B cell (primary cell): ENCODE results near the gene SPACA5. TPM values are rescaled to one million over a fixed set of nuclear protein-coding genes. Genes with fewer than 3 reads are reported as not detected.
"Not testable (repeated sequence)": the region's sequence is repeated elsewhere in the genome, so short reads cannot be mapped to it uniquely, and the experiment has no call there.

Experiments used
- ATAC-seq: fragments of 200-7000 bp; cut with Tn5 transposase; one replicate; pipeline ENCODE4 v1.10.0; 2021; ENCODE audit warnings: low read depth, mild to moderate bottlenecking, moderate number of reproducible peaks, moderate library complexity
- CTCF ChIA-PET: fragments of 350-600 bp; sonication (Branson Sonifier 250); formaldehyde crosslinking; loops from one replicate; lab custom pipeline; 2021; ENCODE audit warnings: antibody characterized with exemption, inconsistent platforms; lab: Charles Lee
- POLR2A ChIA-PET: fragments of 350-600 bp; sonication (Branson Sonifier 250); formaldehyde crosslinking; loops from one replicate; lab custom pipeline; 2021; ENCODE audit warnings: antibody characterized with exemption; lab: Charles Lee
- DNase-seq: peaks from one replicate; pipeline ENCODE4 v3.0.0; 2013
- H2AFZ ChIP-seq: 2 replicates; pipeline ENCODE4 v1.6.1; 2012; ENCODE audit warnings: mild to moderate bottlenecking, low read depth, low read length; ENCODE audit not compliant: insufficient read depth, poor library complexity, severe bottlenecking
- H3K27ac ChIP-seq, 2 donors: 1 replicate in 1 of 2; 2 replicates in 1 of 2; pipeline ENCODE4 v1.5.1; 2012 to 2013; ENCODE audit warnings: low read length in 2 of 2, mild to moderate bottlenecking in 2 of 2, moderate library complexity in 1 of 2
- H3K27me3 ChIP-seq, 4 experiments: fragments of 200-600 bp in 1 of 4; sonication (generic) in 1 of 4; replicated peaks in 1 of 4; 1 replicate in 2 of 4; 2 replicates in 2 of 4; pipeline versions ENCODE4 v1.6.1 to v1.7.0; 2013 to 2016; ENCODE audit warnings: low read length in 3 of 4, mild to moderate bottlenecking in 2 of 4, mixed read lengths in 1 of 4, moderate library complexity in 1 of 4; ENCODE audit not compliant: insufficient read depth in 4 of 4, control insufficient read depth in 3 of 4; ENCODE audit errors: control extremely low read depth in 1 of 4
- H3K36me3 ChIP-seq, 2 experiments: replicated peaks in 1 of 2; 1 replicate in 1 of 2; 2 replicates in 1 of 2; pipeline versions ENCODE4 v1.6.1 to v1.7.1; 2013; ENCODE audit warnings: low read length in 1 of 2; ENCODE audit not compliant: insufficient read depth in 2 of 2, control insufficient read depth in 1 of 2; ENCODE audit errors: control extremely low read depth in 1 of 2, extremely low read depth in 1 of 2
- H3K4me1 ChIP-seq, 2 donors: fragments of 200-600 bp in 1 of 2; sonication (generic) in 1 of 2; 1 replicate in 1 of 2; 2 replicates in 1 of 2; pipeline versions ENCODE4 v1.5.1 to v1.6.1; 2013 to 2017; ENCODE audit warnings: low read length in 2 of 2; ENCODE audit not compliant: control insufficient read depth in 2 of 2, insufficient read depth in 2 of 2
- H3K4me2 ChIP-seq: replicated peaks from 2 replicates; pipeline ENCODE3; 2012; ENCODE audit warnings: mild to moderate bottlenecking, low read depth, low read length; ENCODE audit not compliant: poor library complexity, severe bottlenecking
- H3K4me3 ChIP-seq, 5 experiments: fragments of 200-600 bp in 1 of 5; sonication (generic) in 1 of 5; 1 replicate in 3 of 5; 2 replicates in 2 of 5; pipeline versions ENCODE4 v1.5.1 to v1.7.0; 2011 to 2016; ENCODE audit warnings: low read length in 4 of 5, mild to moderate bottlenecking in 4 of 5, low read depth in 2 of 5, control low read depth in 1 of 5, moderate library complexity in 1 of 5; ENCODE audit not compliant: insufficient read depth in 1 of 5; ENCODE audit errors: control extremely low read depth in 1 of 5, extremely low read depth in 1 of 5
- H3K79me2 ChIP-seq: fragments of 200-600 bp; sonication (generic); one replicate; pipeline ENCODE4 v1.6.0; 2016; ENCODE audit warnings: low read length; ENCODE audit not compliant: control insufficient read depth, insufficient read depth
- H3K9ac ChIP-seq: fragments of 200-600 bp; sonication (generic); 2 replicates; pipeline ENCODE4 v1.6.1; 2017; ENCODE audit warnings: mild to moderate bottlenecking, low read length, moderate library complexity
- H3K9me3 ChIP-seq, 3 donors: one replicate each; pipeline versions ENCODE4 v1.6.1 to v1.7.1; 2013; ENCODE audit warnings: low read length in 2 of 3; ENCODE audit not compliant: control insufficient read depth in 2 of 3, insufficient read depth in 1 of 3; ENCODE audit errors: control extremely low read depth in 1 of 3
- H4K20me1 ChIP-seq: 2 replicates; pipeline ENCODE4 v1.6.0; 2012; ENCODE audit warnings: mild to moderate bottlenecking, low read length; ENCODE audit not compliant: insufficient read depth, control insufficient read depth, poor library complexity, severe bottlenecking
- H3K27ac Mint-ChIP-seq: one replicate; pipeline ENCODE4 v1.8.0; 2021; ENCODE audit warnings: mixed read lengths
- H3K27me3 Mint-ChIP-seq: one replicate; pipeline ENCODE4 v1.8.0; 2021; ENCODE audit warnings: mixed read lengths
- H3K4me1 Mint-ChIP-seq: one replicate; pipeline ENCODE4 v1.8.0; 2021; ENCODE audit warnings: mixed read lengths
- H3K4me3 Mint-ChIP-seq: one replicate; pipeline ENCODE4 v1.8.0; 2021; ENCODE audit warnings: mixed read lengths
- H3K9me3 Mint-ChIP-seq: one replicate; pipeline ENCODE4 v1.8.0; 2022; ENCODE audit warnings: mixed read lengths; ENCODE audit not compliant: insufficient read depth
- CTCF ChIP-seq: fragments of 200-600 bp; IDR thresholded peaks from one replicate; pipeline ENCODE4 v1.8.0; 2022; ENCODE audit warnings: antibody characterized with exemption, mild to moderate bottlenecking
- EZH2 ChIP-seq: IDR thresholded peaks from 2 replicates; pipeline ENCODE4 v1.6.1; 2012; ENCODE audit warnings: borderline replicate concordance, low read depth, mild to moderate bottlenecking, moderate library complexity, low read length; ENCODE audit not compliant: insufficient read depth, poor library complexity, severe bottlenecking
- WGBS: methylation state at CpG from one replicate; pipeline ENCODE4 v1.1.5; 2013; ENCODE audit warnings: missing lambda C conversion rate; ENCODE audit not compliant: insufficient coverage; 5-methylcytosine and 5-hydroxymethylcytosine counted together
- intact Hi-C: fragments of 100-400 bp; cut with micrococcal nuclease; formaldehyde crosslinking; loops from one replicate; pipeline ENCODE4 v1.10.0; 2022
- polyA plus RNA-seq: library from polyadenylated mRNA; depleted of rRNA; stranded (reverse); fragments of >200 nt; gene quantifications from 2 replicates; pipeline ENCODE4 v1.2.3, GENCODE V29; 2012
- total RNA-seq, 2 donors: library from RNA; stranded (reverse); fragments of 120-200 nt in 1 of 2; gene quantifications; 1 replicate in 1 of 2; 2 replicates in 1 of 2; pipeline versions ENCODE4 v1.2.3 to v1.2.4, GENCODE V29; 2013 to 2022

The SPACA5 gene
- total and polyA plus RNA-seq, 2 donors (not counting 1 experiment from before 2014, with no cell fraction given): not detected

- CTCF ChIA-PET: no interaction called here
- TF ChIP-seq EZH2: no peak
- no peak for TF ChIP-seq CTCF
- Histone ChIP-seq H3K4me1 (peaks cover 3 to 7% of the 10 kb centered on the region in 2 donors), H3K9me3 (no peaks in the 10 kb centered on the region), H3K4me3 (peak within 1 kb of the TSS; percentile 38 to 73 (median 67)), H3K27ac (peak within 1 kb of the TSS; percentile 88 to 90), H4K20me1 (no peaks in the 10 kb centered on the region), H3K4me2 (peak within 1 kb of the TSS; percentile 81), H3K79me2 (peaks cover 16% of the 10 kb centered on the region), H3K9ac (peak within 1 kb of the TSS; percentile 76), H3K27me3 (no peaks in the 10 kb centered on the region), H2AFZ (peak within 1 kb of the TSS; percentile 74), H3K36me3 (peaks cover 2 to 3% of the 10 kb centered on the region in 2 experiments)
- intact Hi-C loops: no loop called here
- Mint-ChIP-seq H3K27ac (peak within 1 kb of the TSS; percentile 97), H3K27me3 (no peaks in the 10 kb centered on the region), H3K4me1 (peaks cover 30% of the 10 kb centered on the region), H3K9me3 (no peaks in the 10 kb centered on the region), H3K4me3 (peak within 1 kb of the TSS; percentile 96)
- 0% methylated on average over 19 of the region's 34 CpGs for WGBS
- DNase-seq: peak; percentile 94
- POLR2A ChIA-PET: no interaction called here
- ATAC-seq: peak; percentile 94
Measured at GRCh38 chrX:48003758-48004457, 2.9 kb upstream of the SPACA5 start, which contains the start of gene ZNF182. ZNF182 (minus strand) TSS chrX:48003989; CDS start chrX:48002609, 1,380 bp downstream.

- DNase-seq, H3K27me3 ChIP-seq, H3K27me3 Mint-ChIP-seq, H3K9me3 ChIP-seq, H3K79me2 ChIP-seq, H3K4me1 ChIP-seq, intact Hi-C loops, H3K9me3 Mint-ChIP-seq, H3K27ac ChIP-seq, ATAC-seq, H3K9ac ChIP-seq, H4K20me1 ChIP-seq, POLR2A ChIA-PET, CTCF ChIA-PET, H2AFZ ChIP-seq, H3K4me2 ChIP-seq, H3K36me3 ChIP-seq, H3K4me3 Mint-ChIP-seq, H3K4me1 Mint-ChIP-seq, H3K4me3 ChIP-seq, H3K27ac Mint-ChIP-seq: not testable (repeated sequence)
- no CpG with 5 or more reads among the region's 2 CpGs for WGBS
Measured at GRCh38 chrX:48009445-48009960, 2.7 kb downstream of the SPACA5 start.

GRCh38 chrX:48016583-48017310 is 10.0 kb downstream of the SPACA5 start:
- H3K4me3 ChIP-seq, H3K36me3 ChIP-seq, intact Hi-C loops, H3K9ac ChIP-seq, H3K4me2 ChIP-seq, H3K9me3 ChIP-seq, H2AFZ ChIP-seq, H3K4me3 Mint-ChIP-seq, H3K27ac ChIP-seq, H4K20me1 ChIP-seq, H3K4me1 ChIP-seq, H3K9me3 Mint-ChIP-seq, ATAC-seq, DNase-seq, H3K27me3 Mint-ChIP-seq, H3K27ac Mint-ChIP-seq, H3K27me3 ChIP-seq, H3K79me2 ChIP-seq, POLR2A ChIA-PET, H3K4me1 Mint-ChIP-seq, CTCF ChIA-PET: not testable (repeated sequence)
- no CpG with 5 or more reads among the region's 46 CpGs for WGBS
